IPS DF 19.7 (cell line): Measurements from ENCODE around the gene WBP4.
"Not testable (repeated sequence)": the region's sequence is repeated elsewhere in the genome, so short reads cannot be mapped to it uniquely, and the experiment has no call there.

Experiments
- DNase-seq: peaks from one replicate; pipeline ENCODE4 v3.0.0-alpha.2; 2013; ENCODE audit warnings: low read depth, low spot score

WBP4 gene

DNA sequence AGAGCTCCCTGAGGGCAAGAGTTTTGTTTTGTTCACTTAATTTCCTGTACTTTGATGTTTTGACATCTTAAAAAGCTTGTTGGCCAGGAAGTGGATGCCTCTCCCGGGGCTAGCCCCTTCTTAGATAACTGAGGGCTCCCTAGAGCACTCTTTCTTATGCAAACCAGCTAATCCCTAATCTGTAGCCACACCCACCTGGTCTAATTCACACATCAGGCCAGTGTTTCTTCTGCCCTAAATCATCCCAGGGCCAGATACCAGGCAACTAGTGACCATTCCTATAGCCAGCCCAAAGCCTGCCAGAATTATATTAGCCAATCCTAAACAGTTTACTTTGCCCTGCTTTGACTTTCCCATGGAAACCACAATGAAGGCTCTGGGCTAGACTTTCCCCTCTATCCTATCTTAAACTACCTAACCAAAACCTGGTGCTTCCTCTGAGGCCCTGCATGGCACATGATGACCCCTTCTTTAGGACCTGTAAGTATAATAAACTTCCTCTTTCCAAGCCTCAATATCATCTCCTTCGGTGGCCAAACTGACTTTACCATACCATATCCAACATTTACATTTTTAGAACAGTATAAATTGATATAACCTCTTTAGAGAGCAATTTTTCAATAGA lies 24.8 kb downstream of the WBP4 start:
- DNase-seq = peak; percentile 61

DNA sequence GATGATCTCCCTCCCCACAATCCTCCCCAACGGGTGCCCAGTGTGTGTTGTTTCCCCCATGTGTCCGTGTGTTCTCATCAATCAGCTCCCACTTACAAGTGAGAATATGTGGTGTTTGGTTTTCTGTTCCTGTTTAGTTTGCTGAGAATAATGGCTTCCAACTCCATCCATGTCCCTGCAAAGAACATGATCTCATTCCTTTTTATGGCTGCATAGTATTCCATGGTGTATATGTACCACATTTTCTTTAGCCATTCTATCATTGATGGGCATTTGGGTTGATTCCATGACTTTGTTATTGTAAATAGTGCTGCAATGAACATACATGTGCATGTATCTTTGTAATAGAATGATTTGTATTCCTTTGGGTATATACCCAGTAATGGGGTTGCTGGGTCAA lies 34.4 kb downstream of the WBP4 start:
- DNase-seq = not testable (repeated sequence)

DNA sequence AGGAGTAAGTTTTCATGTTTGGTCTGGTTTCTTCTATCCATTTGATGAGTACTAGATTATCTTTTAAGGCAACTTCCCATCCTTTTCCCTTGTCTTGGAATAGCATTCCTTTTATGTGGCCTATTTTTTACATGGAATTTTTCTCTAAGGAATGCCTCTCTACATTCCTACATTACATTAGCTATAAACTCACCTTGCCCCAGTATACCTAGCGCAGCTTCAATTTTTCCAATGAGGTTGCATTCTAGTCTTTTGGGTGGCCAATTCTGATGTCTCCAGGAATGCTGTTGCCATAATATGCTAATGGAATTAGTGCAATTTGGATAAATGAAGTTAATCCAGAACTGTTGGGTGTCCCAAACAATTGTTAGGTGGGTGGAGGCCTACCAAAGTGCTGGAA lies 37.5 kb downstream of the WBP4 start:
- DNase-seq = no peak

DNA sequence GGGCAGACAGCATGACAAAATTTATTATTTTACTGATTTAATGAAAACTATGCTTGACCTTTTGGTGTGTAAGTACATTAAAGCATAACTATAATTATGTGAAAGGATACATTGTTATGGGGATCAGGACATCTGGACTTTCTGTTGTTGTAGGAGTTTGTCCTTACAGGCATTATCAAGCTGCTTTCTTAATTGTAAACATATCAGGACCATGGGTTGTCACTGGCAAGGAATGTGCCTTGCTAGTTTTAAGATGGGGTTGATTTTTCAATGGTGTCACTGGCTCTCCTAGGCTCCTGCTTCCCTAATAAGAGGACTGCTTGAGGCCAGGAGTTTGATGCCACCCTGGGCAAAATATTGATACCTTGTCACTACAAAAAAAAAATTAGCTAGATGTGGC lies 38.7 kb downstream of the WBP4 start:
- DNase-seq = no peak

DNA sequence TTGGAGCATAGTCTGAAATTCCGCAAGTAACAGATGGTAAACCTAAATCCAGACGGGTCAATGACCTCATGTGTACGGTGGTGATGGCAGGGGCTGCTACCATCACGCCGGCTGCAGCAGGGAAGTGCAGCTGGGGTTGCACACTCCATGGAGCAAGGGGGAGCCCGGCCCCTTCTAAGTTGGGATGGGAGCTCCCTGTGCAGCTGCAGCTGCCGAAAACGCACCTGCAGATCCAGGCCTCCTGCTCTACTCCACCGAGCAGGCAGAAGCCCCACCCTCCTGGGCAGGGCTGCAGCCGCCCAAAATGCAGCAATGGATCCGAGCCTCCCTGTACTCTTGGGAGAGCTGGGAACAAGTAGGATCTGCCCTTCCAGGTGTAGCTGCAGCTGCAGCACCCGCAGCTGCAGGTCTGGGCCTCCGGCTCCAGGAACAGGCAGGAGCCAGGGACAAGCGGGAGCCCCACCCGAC lies 45.8 kb downstream of the WBP4 start:
- no peak for DNase-seq

DNA sequence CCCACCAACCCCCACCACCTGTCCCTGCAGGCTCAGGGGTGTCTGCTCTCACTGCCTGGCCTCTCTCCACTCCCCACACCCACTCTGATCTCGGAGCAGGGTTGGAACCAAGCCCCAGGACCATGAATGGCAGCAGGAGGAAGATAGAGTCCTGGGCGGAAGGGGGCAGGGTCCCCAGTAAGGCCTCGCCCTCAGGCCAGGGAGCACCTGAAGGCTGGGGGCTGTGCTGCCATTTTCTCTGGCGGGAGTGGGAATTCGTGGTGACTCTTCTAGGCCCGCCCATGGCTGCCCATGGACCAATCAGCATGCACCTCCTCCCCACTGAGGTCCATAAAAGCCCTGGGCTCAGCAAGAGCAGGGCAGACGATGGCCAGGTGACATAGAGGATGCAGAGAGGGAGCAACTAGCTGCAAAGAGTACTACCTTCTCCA lies 46.3 kb downstream of the WBP4 start:
- no peak for DNase-seq

DNA sequence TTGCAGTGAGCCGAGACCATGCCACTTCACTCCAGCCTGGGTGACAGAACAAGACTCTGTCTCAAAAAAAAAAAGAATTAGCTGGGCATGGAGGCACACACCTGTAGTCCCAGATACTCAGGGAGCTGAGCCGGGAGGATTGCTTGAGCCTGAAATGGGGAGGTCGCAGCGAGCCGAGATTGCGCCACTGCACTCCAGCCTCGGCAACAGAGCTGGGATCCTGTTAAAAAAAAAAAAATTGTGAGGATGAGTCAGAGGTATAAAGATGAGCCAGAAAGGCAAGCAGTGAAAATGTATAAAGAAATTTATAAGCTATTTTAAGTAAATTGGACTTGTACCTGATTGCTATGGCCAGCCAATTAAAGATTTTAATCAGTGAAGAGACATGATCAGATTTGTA lies 50.1 kb downstream of the WBP4 start:
- no peak for DNase-seq

DNA sequence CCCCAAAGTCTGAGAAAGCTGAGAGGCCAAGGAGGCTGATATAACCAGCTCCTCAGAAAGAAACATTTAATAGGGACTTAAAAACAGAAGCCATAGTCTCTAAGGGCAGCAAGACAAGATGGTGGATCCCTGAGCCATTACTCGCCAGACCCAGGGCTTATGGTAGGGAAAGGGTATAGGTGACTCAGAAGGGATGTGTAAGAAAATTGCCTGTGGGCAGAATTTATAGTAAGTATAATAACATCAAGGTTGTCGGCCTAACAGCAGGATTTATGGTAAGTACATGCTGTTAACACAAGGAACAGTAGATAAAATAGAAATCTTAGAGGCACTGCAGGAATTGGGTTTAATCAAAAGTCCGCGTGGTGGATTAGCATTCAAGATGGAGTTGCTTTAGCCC lies 56.6 kb downstream of the WBP4 start:
- no peak for DNase-seq

DNA sequence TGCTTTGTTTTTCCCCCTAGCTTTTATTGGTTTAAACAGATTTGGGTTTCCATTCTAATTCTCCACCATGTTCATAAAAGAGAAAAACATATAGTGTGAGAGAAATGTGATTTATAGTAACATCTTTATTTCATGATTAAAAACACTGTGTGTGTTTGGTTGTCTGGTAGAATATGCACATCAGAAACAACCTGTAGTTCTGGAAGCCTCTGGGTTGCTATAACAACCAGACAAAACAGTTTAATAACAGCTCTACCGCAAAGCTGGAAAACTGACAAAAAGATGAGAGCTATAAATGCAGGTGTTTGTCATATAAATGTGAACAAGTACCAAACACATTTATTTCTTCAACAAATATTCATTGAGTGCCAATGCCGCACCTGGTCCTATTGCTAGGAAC lies 61.5 kb downstream of the WBP4 start:
- no peak for DNase-seq

DNA sequence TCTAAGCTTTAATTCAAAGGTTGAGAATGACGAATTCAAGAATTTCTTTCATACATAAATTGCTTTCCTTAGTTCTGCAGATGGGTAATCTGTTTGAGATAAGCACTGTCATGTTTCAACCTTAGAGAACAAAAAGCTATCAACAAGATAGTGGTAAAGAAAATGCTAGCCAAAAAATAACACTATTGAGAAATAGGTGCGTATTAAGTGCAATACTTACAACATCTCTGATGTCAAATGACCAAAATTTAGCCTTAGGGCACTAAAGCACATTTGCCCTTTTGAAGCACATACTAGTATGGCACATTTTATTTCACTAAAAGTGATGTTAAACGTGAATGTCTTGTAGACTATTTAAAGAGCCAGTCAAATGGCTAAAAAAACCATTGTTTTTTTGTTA lies 66.4 kb downstream of the WBP4 start:
- no peak for DNase-seq

DNA sequence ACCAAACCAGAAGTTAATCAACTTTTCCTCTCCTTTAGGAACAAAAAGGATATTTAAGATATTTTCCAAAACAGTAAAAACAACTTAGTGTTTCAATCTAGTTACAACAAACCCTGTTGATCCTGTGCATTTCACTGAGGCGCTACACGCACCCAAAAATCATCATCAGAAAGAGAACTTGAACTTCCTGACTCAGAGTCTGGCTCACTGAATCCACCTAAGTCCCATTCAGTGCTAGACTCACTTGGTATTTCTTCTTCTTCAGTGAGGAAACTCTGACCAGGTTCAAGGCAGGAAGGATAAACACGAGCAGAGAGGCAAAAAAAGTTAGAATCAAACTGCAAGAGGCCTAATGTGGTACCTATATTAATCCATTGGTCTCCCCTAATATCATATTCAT lies 69.0 kb downstream of the WBP4 start:
- no peak for DNase-seq

DNA sequence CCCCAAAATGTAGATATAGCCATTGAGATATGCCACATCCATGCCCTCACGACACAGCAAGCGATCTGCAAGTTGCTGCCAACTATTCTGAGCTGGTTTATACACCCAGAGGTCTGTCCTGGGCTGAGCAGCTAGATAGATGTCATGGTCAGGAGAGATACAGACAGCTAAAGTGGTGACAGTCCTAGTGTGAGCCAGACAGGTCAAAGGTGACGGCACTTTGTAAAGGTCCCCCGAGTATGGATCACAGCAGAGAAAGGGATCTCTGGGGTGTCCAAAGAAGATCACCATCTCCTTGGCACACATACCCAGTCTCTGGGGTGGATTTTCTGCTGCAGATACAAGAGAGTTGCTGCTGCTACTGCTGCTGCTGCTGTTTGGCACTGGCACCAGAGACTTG lies 69.9 kb downstream of the WBP4 start:
- not testable (repeated sequence) for DNase-seq

DNA sequence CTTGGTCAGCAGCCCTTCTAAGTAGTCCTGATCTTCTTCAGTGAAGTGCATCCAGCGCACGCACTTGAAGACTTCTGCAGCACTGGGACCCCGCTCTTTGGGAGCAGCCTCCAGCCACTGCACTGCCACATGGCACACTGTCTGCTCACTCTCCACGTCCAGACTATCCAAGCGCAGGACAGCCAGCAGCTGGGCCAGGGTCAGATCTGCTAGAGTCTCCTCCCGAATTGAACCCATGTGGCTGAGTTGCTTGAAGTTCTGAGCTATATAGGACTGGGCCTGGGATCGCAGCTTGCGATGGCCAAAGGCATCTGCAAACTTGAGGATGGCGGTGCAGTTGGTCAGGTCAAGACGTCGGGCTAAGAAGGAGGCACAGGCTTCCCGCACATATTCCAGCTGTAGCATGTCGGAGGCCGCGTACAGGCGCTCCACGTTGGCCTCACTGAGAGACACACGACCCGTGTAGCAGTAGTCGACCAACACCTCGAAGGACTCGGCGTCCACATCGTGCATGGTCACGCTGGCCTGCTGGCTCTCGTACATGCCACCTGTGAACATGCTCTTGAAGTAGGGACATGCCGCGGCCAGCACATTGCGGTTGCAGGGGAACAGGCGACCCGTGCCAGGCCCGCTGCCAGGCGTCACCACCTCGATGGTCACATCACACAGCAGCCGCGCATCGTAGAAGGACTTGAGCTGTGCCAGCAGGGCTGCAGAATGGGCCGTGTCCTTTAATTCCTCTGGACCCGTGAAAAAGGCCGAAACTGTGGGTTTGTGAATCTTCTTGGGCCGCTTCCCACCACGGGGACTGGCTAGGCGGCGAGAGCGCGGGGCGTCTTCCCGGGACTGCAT lies 70.6 kb downstream of the WBP4 start:
- DNase-seq = not testable (repeated sequence)

DNA sequence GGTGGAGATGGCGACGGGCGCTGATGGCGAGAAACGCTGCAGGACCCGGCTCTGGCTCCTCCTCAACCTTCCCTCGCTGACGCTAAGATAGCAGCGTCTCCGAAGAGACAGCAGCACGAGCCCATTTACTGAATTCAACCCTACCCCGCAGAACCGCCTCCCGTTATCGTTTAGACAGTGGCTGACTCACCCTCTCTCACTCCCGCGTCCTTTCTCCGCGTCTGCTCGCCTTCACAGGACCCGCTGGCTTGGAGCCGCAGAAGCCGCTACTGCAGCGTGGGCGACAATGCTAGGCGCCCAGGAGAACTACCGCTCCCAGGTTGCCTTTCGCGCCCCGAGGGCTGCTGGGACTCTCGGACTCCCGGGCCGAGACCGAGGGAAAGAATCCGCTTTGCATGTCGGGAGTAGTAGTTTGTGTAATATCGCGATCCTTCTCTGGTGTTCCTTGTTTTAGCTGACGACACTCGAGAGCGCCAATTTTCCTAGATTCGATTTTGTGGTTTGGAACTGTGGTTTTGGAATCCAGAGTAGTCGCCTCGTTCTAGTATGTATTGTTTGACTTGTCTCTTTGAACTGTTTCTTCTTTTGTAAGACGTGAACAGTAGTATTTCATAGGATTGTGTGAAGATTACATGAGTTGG lies 71.3 kb downstream of the WBP4 start, which contains the start of gene KBTBD6:
KBTBD6 (minus strand) TSS at position 291 of the 641 bp plus-strand sequence. CDS start 291 bp downstream, outside the sequence.
- peak; percentile 95 for DNase-seq
